Nephron progenitor cell (in vitro differentiated cells): ENCODE measurements around the gene HERC6.
A peak's percentile ranks its signal among the peaks of the same experiment; 100 is the strongest.

Experiments used
- DNase-seq: peaks from one replicate; pipeline ENCODE4 v3.0.0; 2021
- H3K27ac Mint-ChIP-seq: 2 replicates; pipeline ENCODE4 v1.8.0; 2021; ENCODE audit warnings: mild to moderate bottlenecking, moderate library complexity, mixed read lengths
- H3K27me3 Mint-ChIP-seq: 2 replicates; pipeline ENCODE4 v1.8.0; 2021; ENCODE audit warnings: mild to moderate bottlenecking, low read depth, mixed read lengths; ENCODE audit not compliant: poor library complexity
- H3K36me3 Mint-ChIP-seq: 2 replicates; pipeline ENCODE4 v1.8.0; 2021; ENCODE audit warnings: low read depth, mixed read lengths
- H3K4me1 Mint-ChIP-seq: 2 replicates; pipeline ENCODE4 v1.8.0; 2021; ENCODE audit warnings: mixed read lengths
- H3K4me3 Mint-ChIP-seq: 2 replicates; pipeline ENCODE4 v1.8.0; 2021; ENCODE audit warnings: mild to moderate bottlenecking, moderate library complexity, mixed read lengths
- H3K9me3 Mint-ChIP-seq: 2 replicates; pipeline ENCODE4 v1.8.0; 2021; ENCODE audit warnings: mild to moderate bottlenecking, moderate library complexity, mixed read lengths
- CTCF ChIP-seq: fragments of 200-600 bp; sonication (generic); IDR thresholded peaks from 2 replicates; pipeline ENCODE4 v1.5.0; 2021; ENCODE audit warnings: antibody characterized with exemption

Gene HERC6

GRCh38 chr4:88449290-88449689 lies 70.6 kb downstream of the HERC6 start:
- Mint-ChIP-seq H3K4me3 (no peak overlapping the region), H3K9me3 (peaks cover 6% of the 10 kb centered on the region), H3K4me1 (no peaks in the 10 kb centered on the region), H3K36me3 (peaks cover 5% of the 10 kb centered on the region), H3K27me3 (peaks cover 3% of the 10 kb centered on the region), H3K27ac (no peak overlapping the region)
- no peak for DNase-seq
- no peak for TF ChIP-seq CTCF

GRCh38 chr4:88451205-88451604 lies 72.6 kb downstream of the HERC6 start:
- no peaks in the 10 kb centered on the region for H3K4me1 Mint-ChIP-seq
- no peak for TF ChIP-seq CTCF
- H3K36me3 Mint-ChIP-seq, result peaks cover 5% of the 10 kb centered on the region
- DNase-seq, result no peak
- H3K27me3 Mint-ChIP-seq, result peaks cover 6% of the 10 kb centered on the region
- peaks cover 6% of the 10 kb centered on the region for H3K9me3 Mint-ChIP-seq
- H3K4me3 Mint-ChIP-seq, result no peak overlapping the region
- no peak overlapping the region for H3K27ac Mint-ChIP-seq

GRCh38 chr4:88452912-88453311 lies 74.3 kb downstream of the HERC6 start:
- Mint-ChIP-seq H3K36me3 (peaks cover 5% of the 10 kb centered on the region), H3K4me1 (peaks cover 5% of the 10 kb centered on the region), H3K27me3 (peaks cover 20% of the 10 kb centered on the region), H3K27ac (no peak overlapping the region), H3K9me3 (peaks cover 12% of the 10 kb centered on the region), H3K4me3 (no peak overlapping the region)
- no peak for DNase-seq
- no peak for TF ChIP-seq CTCF

GRCh38 chr4:88456670-88457306 lies 78.1 kb downstream of the HERC6 start, which contains the start of gene HERC5:
HERC5 (plus strand) TSS chr4:88457119; CDS start chr4:88457270, 151 bp downstream.
- Mint-ChIP-seq H3K36me3 (peaks cover 5% of the 10 kb centered on the region), H3K4me3 (peak within 1 kb of the TSS; percentile 88), H3K27me3 (peaks cover 50% of the 10 kb centered on the region), H3K9me3 (peaks cover 12% of the 10 kb centered on the region), H3K4me1 (peaks cover 5% of the 10 kb centered on the region), H3K27ac (peak within 1 kb of the TSS; percentile 96)
- peak; percentile 43 for TF ChIP-seq CTCF
- DNase-seq, result peak; percentile 84

- Mint-ChIP-seq H3K4me3 (peak overlapping the region; percentile 88), H3K27me3 (peaks cover 50% of the 10 kb centered on the region), H3K27ac (no peak overlapping the region), H3K36me3 (peaks cover 5% of the 10 kb centered on the region), H3K9me3 (peaks cover 12% of the 10 kb centered on the region), H3K4me1 (peaks cover 5% of the 10 kb centered on the region)
- peak; percentile 68 for DNase-seq
- no peak for TF ChIP-seq CTCF
Measured at GRCh38 chr4:88457307-88458103, 78.9 kb downstream of the HERC6 start.
